K562 (cell line): Measurements from ENCODE around the gene RAPGEF5.

Experiments
- CHD2 ChIP-seq: IDR thresholded peaks from 2 replicates; pipeline ENCODE4 v1.6.1; 2011; ENCODE audit warnings: low read depth, low read length
- KLF10 ChIP-seq: fragments of 250-450 bp; sonication (Bioruptor Pico); IDR thresholded peaks from 2 replicates; pipeline ENCODE4 v1.6.1; 2021; ENCODE audit warnings: matching md5 sums
- NRF1 ChIP-seq, 2 experiments: fragments of 450-650 bp; IDR thresholded peaks in 1 of 2; conservative IDR thresholded peaks in 1 of 2; 2 replicates each; pipeline ENCODE4 v1.6.1; 2014; ENCODE audit warnings: mild to moderate bottlenecking in 2 of 2
- PCBP1 ChIP-seq: fragments of 200-400 bp; formaldehyde crosslinking; IDR thresholded peaks from 2 replicates; pipeline ENCODE4 v1.6.1; 2018; ENCODE audit warnings: mild to moderate bottlenecking, low read depth, low read length; ENCODE audit not compliant: poor library complexity, severe bottlenecking
- RBBP5 ChIP-seq: fragments of 200-600 bp; sonication (generic); IDR thresholded peaks from 2 replicates; pipeline ENCODE4 v1.6.1; 2012; ENCODE audit warnings: borderline replicate concordance, mild to moderate bottlenecking, low read length, control low read depth, inconsistent platforms; ENCODE audit not compliant: insufficient read depth, poor library complexity, severe bottlenecking
- ZBTB7A ChIP-seq: IDR thresholded peaks from 2 replicates; pipeline ENCODE4 v1.6.1; 2011; ENCODE audit warnings: low read depth, mild to moderate bottlenecking, low read length, moderate library complexity, borderline replicate concordance; ENCODE audit not compliant: control insufficient read depth
- ZNF277 ChIP-seq: fragments of 250-450 bp; sonication (Bioruptor Pico); IDR thresholded peaks from 2 replicates; pipeline ENCODE4 v1.8.0; 2022; ENCODE audit warnings: inconsistent platforms, mild to moderate bottlenecking, moderate library complexity, borderline replicate concordance

GRCh38 chr7:22373388-22373787 lies 16.4 kb upstream of the RAPGEF5 start:
- no peak for TF ChIP-seq KLF10 (CRISPR knock-in tag)
- TF ChIP-seq RBBP5: no peak
- TF ChIP-seq CHD2: no peak
- no peak for TF ChIP-seq ZNF277 (CRISPR knock-in tag)
- no peak for TF ChIP-seq NRF1 (conservative IDR thresholded peaks at IDR 0.05 in 1 of 2, IDR thresholded peaks at IDR 0.05 in 1 of 2)
- TF ChIP-seq ZBTB7A: no peak
- no peak for TF ChIP-seq PCBP1
